Adrenal gland (tissue), 5 donors: ENCODE measurements around the gene ANO6.

Experiments used
- POLR2A ChIP-seq, 2 donors: fragments of 450-650 bp; IDR thresholded peaks; one replicate each; pipeline ENCODE4 v1.6.1; 2017; ENCODE audit warnings: antibody characterized with exemption in 2 of 2, mild to moderate bottlenecking in 2 of 2, moderate library complexity in 1 of 2
- TF ChIP-seq, protein P1 (sequence below), 6 experiments: fragments of 450-650 bp in 4 of 6; fragments of 200-600 bp in 2 of 6; sonication (generic) in 1 of 6; IDR thresholded peaks; 1 replicate in 5 of 6; 2 replicates in 1 of 6; pipeline versions ENCODE4 v1.5.1 to v1.8.0; 2016 to 2021; ENCODE audit warnings: antibody characterized with exemption in 6 of 6, mild to moderate bottlenecking in 2 of 6, moderate library complexity in 1 of 6
- donor health status: DM: no; HTN: no; CAD: no.

DNA sequence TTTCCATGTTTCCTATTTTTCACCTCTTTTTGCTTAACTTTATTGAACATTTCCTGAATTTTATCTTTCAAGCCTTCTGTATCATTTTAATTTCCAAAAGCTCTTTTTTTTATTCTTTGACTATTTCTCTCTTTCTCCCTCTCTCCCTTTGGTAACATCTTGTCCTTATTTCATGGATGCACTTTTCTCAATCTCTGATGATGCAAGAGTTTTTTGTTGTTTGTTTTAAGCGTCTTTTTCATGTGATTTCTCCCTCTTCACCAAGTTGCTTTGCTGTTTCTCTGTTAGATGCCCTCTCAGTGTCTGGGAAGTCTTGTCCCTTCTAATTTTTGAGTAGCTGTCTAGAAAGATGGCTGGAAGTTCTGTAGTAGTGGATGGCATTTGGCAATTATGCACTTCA lies 62.6 kb downstream of the ANO6 start:
- TF ChIP-seq, protein P1, sequence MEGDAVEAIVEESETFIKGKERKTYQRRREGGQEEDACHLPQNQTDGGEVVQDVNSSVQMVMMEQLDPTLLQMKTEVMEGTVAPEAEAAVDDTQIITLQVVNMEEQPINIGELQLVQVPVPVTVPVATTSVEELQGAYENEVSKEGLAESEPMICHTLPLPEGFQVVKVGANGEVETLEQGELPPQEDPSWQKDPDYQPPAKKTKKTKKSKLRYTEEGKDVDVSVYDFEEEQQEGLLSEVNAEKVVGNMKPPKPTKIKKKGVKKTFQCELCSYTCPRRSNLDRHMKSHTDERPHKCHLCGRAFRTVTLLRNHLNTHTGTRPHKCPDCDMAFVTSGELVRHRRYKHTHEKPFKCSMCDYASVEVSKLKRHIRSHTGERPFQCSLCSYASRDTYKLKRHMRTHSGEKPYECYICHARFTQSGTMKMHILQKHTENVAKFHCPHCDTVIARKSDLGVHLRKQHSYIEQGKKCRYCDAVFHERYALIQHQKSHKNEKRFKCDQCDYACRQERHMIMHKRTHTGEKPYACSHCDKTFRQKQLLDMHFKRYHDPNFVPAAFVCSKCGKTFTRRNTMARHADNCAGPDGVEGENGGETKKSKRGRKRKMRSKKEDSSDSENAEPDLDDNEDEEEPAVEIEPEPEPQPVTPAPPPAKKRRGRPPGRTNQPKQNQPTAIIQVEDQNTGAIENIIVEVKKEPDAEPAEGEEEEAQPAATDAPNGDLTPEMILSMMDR (IDR thresholded peaks at IDR 0.05) = no peak
- no peak for TF ChIP-seq POLR2A (IDR thresholded peaks at IDR 0.05)
